ENCODE data around the gene ZNF618.

ZNF618 gene

GRCh38 chr9:114006155-114006550 lies 130.0 kb downstream of the ZNF618 start:
- no peak for DNase-seq

- no peak for DNase-seq
Observed at GRCh38 chr9:114006931-114007691, 131.0 kb downstream of the ZNF618 start.

GRCh38 chr9:114007991-114008666 lies 132.0 kb downstream of the ZNF618 start:
- no peak for DNase-seq

- no peak for DNase-seq
Observed at GRCh38 chr9:114008667-114009410, 132.7 kb downstream of the ZNF618 start.

GRCh38 chr9:114011313-114011712 lies 135.2 kb downstream of the ZNF618 start:
- DNase-seq: no peak

- DNase-seq: no peak
Observed at GRCh38 chr9:114012126-114012525, 136.0 kb downstream of the ZNF618 start.

GRCh38 chr9:114014044-114014443 lies 137.9 kb downstream of the ZNF618 start:
- no peak for DNase-seq

- no peak for DNase-seq
Observed at GRCh38 chr9:114015607-114016006, 139.5 kb downstream of the ZNF618 start.

GRCh38 chr9:114016101-114016500 lies 140.0 kb downstream of the ZNF618 start:
- no peak for DNase-seq

- DNase-seq: no peak
Observed at GRCh38 chr9:114016629-114017423, 140.7 kb downstream of the ZNF618 start.

GRCh38 chr9:114017741-114018715 lies 141.9 kb downstream of the ZNF618 start:
- DNase-seq: no peak

GRCh38 chr9:114021578-114021977 lies 145.5 kb downstream of the ZNF618 start:
- DNase-seq: no peak

GRCh38 chr9:114023961-114024360 lies 147.9 kb downstream of the ZNF618 start:
- no peak for DNase-seq

GRCh38 chr9:114025196-114025753 lies 149.2 kb downstream of the ZNF618 start:
- no peak for DNase-seq

- DNase-seq: no peak
Observed at GRCh38 chr9:114025760-114026159, 149.7 kb downstream of the ZNF618 start.

GRCh38 chr9:114026335-114026734 lies 150.2 kb downstream of the ZNF618 start:
- no peak for DNase-seq

GRCh38 chr9:114027159-114027862 lies 151.2 kb downstream of the ZNF618 start:
- no peak for DNase-seq

GRCh38 chr9:114027863-114028465 lies 151.9 kb downstream of the ZNF618 start:
- no peak for DNase-seq

- no peak for DNase-seq
Observed at GRCh38 chr9:114028646-114029045, 152.5 kb downstream of the ZNF618 start.

All from DMS153 (cell line).